Measurements from ENCODE around the gene KDM5A. TPM values are rescaled to one million over a fixed set of nuclear protein-coding genes. Genes with fewer than 3 reads are reported as not detected.
"Not testable (repeated sequence)": the region's sequence is repeated elsewhere in the genome, so short reads cannot be mapped to it uniquely, and the experiment has no call there.

Gene KDM5A
- total RNA-seq, 1 donor from 2014 or later, result 46.6 TPM

DNA sequence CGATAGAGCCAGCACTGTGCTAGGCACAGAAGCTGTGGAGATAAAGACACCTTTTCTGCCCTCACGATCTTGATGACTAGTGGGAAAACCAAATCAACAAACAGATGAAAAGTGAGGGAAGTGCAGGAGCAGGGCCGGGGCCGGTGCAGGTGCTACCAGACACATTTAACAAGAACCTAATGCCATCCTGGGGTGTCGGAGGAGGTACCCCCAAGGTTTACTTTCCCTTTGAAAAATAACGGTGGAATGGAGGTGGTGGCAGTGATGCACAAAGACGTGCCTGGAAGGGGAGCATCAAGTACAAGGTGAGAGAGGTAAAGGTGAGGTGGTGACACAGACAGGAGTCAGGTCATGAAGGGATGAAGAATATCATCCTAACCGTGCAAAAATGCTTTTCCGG is 148.6 kb downstream of the KDM5A start:
- no peak for DNase-seq (ENCODE audit: low read depth in 2 of 2)

DNA sequence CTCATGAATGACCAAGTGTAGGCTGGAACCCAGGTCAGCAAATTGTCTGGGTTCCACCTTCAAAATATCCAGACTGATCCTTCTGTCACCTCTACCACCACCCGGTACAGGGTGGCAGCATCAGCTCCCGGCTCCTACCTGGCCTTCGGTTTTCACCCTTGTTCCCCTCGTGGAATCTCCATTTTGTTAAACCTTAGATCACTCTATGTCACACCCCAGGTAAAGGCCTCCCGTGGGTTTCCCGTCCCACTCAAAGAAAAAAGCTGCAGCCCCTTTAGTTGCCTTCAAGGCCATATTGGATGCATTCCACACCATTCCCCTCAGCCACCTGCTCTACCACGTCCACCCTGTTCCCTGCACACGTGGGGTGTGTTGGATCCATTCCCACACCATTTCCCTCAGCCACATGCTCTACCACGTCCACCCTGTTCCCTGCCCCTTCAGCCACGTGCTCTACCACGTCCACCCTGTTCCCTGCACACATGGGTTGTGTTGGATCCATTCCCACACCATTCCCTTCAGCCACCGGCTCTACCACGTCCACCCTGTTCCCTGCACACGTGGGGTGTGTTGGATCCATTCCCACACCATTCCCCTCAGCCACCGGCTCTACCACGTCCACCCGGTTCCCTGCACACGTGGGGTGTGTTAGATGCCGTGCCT is 150.3 kb downstream of the KDM5A start:
- DNase-seq (ENCODE audit: low read depth in 2 of 2), result no peak

DNA sequence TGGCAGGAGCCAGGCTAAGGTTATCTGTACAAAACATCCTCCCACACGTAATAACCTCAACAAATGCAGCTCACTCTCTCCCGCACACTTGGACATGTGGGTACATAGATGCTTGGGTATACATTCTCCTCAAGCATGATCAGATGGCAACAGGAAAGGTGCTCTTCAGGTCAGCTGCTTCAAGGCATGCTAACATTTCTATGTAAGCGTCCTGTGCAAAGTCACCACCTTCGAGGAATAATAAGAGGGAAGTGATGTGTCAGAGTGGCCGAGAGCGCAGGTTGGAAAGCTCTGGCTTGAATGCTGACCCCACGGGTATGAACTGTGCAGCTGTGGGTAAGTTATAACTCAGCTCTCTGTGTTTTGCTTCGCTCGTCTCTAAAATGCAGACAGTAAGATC is 151.0 kb downstream of the KDM5A start:
- no peak for DNase-seq (ENCODE audit: low read depth in 2 of 2)

DNA sequence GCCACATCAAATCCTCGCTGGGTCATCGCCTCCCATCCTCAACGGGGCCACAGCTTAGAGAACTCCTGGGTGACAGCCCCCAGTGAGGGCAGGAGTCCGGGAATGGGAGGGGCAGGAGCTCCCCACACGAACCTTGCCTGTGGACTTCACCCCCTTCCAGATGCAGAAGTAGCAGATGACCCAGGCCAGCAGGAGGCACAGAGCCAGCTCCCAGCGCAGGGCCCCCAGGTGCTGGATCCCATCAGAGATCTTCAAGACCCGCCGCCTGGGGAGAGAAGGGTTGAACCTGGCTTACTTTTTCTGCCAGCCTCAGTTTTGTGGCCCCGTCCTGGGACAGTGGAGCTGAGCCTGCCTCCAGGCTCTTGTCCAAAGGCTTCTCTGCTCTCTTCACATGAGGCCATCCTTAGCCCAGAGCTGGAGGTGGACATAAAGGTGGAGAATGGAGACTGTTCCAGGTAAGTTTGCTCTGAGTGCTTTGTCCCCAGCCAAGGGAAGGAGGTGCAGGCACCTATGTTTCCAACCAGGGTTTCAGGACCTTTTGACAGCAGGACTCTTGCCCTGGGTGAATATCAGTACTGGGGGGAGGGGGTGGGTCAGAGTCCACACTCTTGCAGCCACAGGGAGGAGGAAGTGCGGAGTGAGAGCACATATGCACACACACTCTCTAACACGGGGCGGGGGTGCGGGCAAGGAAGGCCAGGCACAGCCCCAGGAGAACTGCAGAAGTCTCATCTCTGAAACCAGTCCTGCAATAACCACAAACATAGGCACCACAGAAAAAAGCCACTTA is 151.9 kb downstream of the KDM5A start:
- DNase-seq (ENCODE audit: low read depth in 2 of 2), result no peak

DNA sequence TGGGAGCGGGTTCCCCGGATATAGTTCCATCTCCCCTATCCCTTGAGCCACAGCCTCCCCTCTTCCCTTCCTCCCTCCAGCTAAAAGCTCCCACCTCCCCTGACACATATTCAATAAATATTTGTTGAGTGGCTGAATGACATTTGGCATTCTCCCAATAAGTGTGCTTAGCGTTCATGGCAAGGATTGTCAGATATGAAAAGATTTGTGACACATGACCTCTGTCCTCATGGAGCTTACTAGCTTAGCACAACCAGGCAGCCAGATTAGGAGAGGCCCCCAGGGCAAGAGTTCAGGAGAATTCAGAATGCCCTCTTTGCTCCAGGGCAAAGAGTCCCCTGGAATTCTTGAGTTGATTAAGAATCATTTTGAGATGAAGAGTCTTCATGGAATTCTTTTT is 152.7 kb downstream of the KDM5A start:
- no peak for DNase-seq (ENCODE audit: low read depth in 2 of 2)

DNA sequence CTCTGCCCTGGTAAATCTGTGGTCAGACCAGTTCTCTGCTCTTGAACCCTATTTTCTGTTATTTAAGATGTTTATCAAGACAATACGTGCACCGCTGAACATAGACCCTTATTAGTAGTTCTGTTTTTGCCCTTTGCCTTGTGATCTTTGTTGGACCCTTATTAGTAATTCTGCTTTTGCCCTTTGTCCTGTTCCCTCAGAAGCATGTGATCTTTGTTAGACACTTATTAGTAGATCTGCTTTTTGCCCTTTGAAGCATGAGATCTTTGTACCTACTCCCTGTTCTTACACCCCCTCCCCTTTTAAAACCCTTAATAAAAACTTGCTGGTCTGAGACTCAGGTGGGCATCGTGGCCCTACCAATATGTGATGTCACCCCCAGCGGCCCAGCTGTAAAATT is 153.2 kb downstream of the KDM5A start:
- DNase-seq (ENCODE audit: low read depth in 2 of 2), result not testable (repeated sequence)

DNA sequence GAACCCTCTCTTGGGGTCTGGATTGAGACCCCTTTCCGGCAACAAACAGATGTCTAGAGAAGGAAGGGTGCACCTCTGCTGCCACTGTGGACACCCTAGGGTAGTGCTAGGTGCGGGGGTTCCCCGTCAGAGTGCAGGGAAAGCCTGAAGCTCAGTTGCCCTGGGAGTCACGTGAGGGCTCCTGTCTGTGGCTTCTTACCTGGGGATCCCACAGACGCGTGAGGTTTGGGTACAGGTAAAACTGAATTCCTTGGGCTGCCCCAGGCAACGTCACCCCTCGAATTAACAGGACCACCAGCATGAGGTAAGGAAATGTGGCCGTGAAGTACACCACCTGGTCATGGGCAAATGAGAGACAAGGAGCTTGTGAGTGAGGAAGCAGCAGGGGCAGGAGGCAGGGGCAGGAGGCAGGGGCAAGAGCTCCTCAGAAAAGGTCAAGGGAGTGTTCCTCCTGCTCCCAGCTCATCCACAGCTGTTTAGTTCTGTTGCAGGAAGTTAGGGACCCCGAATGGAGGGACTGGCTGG is 154.2 kb downstream of the KDM5A start:
- DNase-seq (ENCODE audit: low read depth in 2 of 2), result no peak

DNA sequence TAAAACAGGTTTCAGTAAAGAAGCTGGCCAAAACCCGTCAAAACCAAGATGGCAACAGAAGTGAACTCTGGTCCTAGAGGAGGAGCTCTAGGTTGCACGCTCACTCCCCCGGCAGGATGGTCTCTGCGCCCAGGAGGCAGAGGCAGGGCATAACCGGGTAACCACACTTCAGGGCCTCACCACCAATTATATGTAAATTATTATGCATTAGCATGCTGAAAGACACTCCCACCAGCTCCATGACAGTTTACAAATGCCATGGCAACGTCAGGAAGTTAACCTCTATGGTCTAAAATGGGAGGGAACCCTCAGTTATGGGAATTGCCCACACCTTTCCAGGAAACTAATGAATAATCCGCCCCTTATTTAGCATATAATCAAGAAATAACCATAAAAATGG is 155.1 kb downstream of the KDM5A start:
- DNase-seq (ENCODE audit: low read depth in 2 of 2), result no peak

DNA sequence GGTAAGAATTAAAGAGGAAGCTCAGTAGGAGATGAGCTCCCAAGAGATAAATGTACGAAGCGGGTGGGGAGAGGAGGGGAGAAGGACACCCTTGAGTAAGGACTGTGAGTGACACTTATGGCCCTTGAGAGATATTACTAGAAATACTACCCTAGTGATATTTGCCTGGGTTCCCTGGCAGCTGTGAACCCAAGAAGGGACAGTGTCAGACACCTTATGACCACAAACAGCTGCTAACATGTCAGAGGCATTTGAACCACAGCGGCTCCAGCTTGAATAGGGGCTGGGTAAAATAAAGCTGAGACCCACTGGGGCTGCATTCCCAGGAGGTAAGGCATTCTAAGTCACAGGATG is 155.5 kb downstream of the KDM5A start:
- DNase-seq (ENCODE audit: low read depth in 2 of 2), result no peak

DNA sequence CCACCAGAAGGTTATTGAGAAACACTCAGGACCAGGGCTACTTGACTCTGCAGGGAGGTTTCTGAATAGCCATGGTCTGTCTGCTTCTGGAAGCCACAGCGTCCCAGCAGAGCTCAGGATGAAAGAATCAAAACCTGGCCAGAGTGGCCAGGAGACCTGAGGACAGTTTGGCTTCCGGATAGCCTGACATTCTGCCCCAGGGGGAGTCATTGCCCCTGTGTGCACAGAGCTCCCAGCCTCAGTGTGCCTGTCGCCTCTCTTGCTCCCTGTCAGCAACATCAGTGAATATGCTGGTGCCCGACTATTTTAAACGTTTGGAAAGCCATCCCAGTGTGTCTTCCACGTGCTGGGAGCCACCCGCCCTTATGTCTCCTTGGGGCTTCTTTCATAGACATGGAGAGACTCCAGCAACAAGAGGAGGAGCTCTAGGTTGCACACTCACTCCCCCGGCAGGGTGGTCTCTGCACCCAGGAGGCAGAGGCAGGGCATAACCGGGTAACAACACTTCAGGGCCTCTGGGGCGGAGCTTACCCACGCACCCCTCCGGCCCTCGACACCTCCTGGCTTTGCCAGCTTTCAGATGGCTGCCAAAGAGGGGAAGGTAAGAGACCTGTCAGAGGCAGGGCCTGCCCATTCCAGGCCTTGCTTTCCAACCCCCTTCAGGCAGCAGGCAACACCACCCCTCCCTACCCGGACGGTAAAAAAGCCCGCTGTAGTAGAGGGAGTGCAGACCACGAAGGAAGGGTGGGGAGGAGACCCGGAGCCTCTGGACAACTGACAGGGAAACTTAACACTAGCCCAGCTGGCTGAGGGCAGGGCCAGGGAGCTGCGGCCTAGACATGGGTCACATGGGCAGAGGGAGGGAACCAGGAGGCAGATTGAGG is 156.1 kb downstream of the KDM5A start:
- DNase-seq (ENCODE audit: low read depth in 2 of 2), result no peak

DNA sequence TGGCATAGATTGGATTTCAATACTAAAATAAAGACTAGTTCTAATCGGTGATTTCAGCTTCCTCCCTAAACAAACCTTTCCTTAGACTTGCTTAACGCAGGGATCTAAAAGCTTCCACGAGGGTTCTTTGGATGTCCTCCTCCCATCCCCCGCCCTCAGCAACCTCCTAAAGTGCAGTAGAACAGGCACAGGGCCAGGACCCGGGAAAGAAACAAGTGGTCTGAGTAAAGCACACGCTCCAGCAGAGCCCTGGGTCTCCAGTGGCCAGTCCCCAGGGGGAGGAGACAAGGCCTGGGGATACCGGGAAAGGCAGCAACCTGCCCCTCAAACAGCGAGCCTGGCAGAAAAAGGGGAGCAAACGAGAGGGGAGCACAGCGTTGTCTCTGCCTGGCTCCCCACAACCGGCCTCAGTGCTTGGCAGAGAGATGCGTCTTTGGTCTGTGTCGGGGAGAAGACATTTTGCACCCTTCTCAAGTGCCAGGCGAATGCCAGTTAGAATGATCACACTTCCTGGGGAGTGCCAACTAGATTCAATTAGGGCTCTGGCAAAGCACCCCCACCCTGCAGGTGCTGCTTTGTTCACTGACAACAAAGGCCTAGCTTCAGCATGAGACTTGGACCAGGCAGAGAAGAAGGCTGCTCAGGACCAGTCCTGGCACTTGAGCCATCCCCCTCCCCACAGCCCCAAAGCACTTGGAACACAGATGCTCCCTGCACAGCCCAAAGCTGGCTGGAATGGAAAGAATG is 158.0 kb downstream of the KDM5A start:
- DNase-seq (ENCODE audit: low read depth in 2 of 2), result no peak

Other genes starting within 250 kb of the KDM5A start
- gene SLC6A12, start 175.2 kb downstream of the KDM5A start, total RNA-seq, result 0.13 TPM in 2 replicates
- gene SLC6A13, start 126.5 kb downstream of the KDM5A start, total RNA-seq, result 0.13 TPM in 1 of 2 replicates, not detected in the other
- 6.9 and 7.0 TPM in 2 replicates for gene CCDC77, start 12.3 kb upstream of the KDM5A start, total RNA-seq
- gene B4GALNT3, start 70.6 kb upstream of the KDM5A start, total RNA-seq, result under 0.01 TPM in 2 replicates

All from dermis microvascular lymphatic vessel endothelial cell (primary cell).